Activated naive CD4-positive, alpha-beta T cell (primary cell): ENCODE results near the gene NOX3.
A peak's percentile ranks its signal among the peaks of the same experiment; 100 is the strongest.

Experiments used
- DNase-seq, 4 experiments: peaks; one replicate each; lab custom pipeline; 2025; lab: John Stamatoyannopoulos, UW

Gene NOX3

DNA sequence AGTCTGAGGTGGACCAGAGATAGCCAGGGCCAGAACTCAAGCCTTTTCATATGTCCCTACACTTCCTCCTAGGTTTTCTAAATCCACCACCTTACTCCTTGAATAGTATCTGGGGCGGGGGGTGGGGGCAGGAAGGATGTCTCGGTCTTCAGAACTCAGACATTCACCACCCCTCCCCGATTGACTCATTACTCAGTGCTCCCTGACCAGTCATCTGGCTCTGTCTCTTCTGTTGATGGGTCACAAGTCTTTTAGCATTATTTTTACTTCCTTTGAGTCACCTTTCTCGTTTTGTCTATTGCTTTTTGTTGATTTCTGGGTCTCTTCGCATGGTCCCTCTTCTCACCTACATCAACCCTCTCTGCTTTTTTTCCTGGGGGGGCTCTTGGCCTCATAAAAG, 23.3 kb downstream of the NOX3 start:
- DNase-seq = no peak

DNA sequence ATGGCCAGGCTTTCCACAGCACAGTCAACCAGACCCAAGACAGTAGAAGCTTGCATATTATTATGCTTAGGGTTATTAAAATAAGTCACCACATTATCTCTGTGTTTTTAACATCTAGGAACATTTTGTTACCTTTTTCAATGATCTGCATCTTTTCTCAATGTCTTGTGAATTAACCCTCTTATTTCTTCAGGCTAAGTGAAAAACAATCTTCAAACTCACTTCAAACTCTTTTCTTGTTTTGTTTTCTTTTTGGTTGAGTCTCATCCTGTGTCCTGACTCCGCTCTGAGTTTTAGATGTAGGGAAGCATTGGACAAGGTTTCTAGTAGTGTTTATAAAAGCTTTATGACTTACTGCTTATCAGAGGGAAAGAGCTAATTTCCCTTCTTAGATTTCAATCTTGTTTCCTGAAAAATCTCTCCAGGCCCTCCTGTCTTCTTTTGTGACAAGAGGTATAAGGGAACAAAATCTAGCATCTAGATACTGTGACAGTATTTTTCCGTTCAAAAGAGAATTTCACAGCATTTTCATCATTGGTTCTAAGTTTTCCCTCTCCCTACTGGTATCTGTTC, 26.2 kb downstream of the NOX3 start:
- no peak for DNase-seq

DNA sequence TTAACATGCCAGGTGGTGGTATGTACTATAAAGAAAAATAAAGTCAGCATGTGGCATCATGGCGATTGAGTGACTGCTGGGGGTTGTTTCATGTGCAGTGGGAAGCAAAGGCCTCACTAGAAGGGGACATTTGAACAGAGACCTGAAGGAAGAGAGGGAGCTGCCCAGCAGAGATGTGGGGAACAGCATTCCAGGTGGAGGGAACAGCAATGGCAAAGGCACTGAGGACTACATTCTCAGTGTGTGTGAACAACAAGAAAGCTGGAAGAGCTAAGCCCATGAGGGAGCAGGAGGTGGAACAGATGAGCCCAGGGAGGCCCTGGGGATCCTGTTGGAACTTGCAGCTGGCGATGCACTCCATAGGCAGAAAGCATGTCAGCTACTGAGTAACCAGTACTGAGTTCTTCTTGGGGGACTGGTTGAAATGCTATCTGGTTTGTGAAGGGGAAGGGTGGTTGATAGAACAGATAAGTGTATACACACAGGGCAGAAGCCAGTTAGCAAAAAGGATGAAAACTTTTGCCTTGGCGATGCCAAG, 29.2 kb downstream of the NOX3 start:
- no peak for DNase-seq

DNA sequence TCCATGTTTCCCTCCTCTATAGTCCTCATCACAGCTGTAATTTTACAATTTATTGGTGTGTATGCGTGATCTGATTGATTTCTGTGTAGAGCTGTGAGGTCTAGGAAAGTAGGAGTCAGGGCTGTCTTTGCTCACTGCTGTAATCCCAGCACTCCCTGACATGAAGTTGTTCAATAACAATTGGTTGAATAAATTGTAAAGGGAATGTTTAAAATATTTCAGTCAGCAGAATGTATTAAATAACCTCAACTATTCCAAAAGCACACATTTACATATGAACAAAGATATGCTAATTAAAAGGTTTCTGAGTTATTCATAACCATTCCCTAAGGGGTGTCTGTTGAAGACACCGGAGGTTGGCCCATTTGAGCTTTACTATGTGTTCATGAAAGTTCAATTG, 31.5 kb downstream of the NOX3 start:
- DNase-seq = no peak

DNA sequence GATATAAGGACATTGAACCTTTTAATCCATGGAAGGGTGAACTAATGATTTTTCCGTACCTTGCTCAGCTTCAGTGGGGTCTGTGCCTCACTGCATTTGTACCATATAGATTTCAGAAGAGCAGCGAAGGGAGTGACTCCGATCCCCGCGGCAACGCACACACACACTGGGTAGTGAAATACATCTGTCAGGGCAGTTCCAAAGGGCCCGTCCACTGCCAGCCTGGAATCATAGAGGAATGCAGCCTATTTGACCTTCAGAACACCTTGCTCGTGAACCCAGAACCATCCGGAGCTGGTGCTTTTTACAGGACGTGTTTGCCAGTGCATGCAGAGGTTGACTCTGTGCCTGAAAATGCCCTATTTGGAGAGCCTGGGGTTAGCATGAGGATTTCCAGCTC, 33.0 kb downstream of the NOX3 start:
- no peak for DNase-seq

DNA sequence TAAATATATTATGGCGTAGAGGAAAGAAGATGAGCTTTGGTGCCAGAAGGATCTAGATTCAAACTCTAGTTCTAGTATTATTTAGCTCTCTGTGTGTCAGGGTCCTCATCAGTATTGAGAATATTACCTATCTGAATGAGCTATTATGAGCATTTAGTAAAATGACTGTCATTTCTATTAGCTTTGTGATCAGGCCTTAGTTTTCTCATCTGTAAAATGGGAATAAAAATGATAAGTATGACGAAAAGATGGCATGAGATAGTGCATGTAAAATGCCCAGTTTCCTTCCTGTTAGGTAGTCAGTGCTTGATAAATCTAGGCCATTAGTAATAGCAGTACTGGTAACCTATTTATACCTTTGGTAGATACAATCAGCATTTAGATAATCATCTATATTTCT, 35.1 kb downstream of the NOX3 start:
- DNase-seq = no peak

DNA sequence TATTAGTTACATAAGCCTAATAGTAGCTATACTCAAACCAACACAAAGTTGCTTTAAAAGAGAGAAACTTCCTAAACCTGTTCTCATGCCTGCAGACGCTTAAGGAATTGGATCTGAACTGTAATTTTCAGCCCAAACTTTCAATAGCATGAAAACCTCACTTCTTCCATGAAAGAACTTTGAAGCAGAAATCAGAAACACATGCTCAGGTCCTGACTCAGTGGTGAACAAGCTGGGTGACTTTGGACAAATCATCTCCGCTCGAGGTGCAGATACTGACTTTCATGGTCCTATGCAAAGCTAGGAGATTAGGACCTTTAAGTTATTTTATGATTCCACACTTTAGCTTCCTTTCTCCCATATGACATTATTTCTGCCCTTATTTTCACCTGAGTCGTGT, 36.5 kb downstream of the NOX3 start:
- no peak for DNase-seq

DNA sequence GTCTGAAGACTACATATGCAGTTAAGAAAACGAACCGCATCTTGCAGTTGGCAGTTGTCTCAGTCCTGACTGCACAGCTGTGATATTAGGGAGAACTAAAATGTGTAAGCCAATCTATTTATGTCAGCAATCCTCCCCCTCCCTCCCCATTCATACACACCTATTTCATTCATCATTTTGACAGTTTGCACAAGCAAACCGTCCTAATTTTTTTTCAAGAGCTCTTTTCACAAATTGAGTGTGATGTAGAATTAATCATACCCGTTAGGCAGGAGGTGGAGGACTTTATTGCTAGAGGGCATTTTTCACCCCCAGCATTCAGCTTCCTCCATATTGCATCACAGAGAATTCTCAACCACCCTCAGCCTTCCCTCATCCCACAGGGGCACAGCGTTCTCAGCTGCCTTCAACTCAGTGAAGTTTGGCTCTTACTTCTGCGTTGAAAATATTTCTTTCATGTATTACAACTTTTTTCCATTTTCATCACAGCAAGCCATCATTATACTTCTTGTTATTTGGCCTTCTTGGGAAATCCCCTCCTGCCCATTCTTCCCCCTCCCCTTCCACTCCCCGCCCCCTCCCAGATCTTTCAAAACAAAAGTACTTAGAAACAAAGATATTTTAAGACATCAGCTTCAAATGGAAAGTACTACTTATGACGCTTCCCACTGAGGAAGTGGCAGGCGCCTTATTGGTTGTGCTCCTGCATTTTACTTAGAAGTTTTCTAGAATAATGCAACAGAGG, 37.5 kb downstream of the NOX3 start:
- peak; percentile 6 to 37 (median 20) for DNase-seq

DNA sequence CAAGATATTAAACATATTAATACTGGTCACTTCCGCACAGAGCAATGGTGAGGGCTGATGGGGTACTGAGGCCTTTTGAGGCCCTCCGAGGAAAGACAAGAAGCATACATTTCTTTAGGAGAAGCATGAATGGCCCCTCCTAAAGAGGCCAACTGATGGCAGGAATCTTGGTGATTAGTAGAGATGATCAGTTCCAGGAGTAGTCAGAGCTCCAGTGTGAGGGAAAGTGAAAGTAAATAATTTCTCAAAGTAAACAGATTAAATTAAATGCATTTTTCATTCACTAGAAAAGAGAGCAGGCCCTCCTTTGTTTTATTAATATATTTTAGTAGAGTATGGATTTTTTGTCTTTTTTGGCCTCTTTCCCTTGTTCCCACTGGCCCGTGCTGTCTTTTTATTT, 38.2 kb downstream of the NOX3 start:
- DNase-seq = no peak

DNA sequence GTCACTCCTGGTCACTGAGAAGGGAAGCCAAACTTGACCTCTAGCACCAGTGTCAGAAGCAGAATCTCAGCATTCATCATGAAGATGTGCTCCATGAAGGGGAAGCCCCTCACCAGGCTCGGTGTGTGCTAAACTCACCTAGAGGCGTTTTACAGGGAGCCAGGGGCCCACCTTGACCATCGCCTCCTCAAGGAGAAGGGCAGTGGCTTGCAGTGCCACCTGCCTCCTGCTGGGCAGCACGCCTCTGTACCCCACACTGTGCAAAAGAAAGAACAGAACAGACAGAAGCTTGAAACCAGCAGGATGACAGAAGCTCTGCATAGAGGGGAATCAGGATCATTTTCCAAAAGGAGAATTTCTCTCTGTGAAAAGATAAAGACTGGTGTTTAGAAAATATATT, 39.7 kb downstream of the NOX3 start:
- no peak for DNase-seq

DNA sequence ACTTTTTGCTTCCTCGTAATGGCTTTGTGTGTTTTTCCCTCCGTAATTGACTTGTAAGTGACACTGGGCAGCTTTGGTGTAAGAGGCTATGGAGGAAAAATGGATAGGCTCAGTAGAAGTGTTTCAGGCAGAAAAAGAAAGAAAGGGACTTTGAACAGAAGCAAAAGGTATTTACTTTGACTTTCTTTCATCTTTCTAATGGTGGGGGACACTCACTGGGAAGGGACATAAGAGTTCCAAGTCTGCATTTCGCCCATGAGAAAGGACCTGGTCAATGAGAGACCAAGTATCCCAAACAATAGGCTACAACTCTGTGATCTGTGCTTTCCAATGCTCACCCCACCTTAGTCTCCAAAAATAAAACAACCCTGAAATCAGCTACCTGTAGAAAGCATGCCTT, 41.6 kb downstream of the NOX3 start:
- DNase-seq = no peak

DNA sequence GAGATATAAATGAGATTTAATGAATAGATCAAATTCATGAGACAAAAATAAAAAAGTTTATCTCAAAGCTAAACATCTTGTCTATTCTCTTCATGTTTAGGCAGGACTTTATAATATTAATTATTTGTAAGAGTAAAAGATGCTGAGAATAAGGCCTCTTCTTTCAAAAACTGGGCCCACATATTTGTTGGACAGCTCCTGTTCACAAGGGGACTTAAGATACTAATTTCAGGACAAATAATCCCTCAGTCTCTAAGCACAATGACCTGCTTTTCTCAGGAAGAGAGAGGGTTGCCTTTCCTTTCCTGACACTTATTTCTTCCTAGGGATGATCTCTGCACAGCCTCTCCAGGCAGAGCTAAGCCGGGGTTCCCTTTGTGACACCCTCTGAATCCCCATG, 43.3 kb downstream of the NOX3 start:
- no peak for DNase-seq

DNA sequence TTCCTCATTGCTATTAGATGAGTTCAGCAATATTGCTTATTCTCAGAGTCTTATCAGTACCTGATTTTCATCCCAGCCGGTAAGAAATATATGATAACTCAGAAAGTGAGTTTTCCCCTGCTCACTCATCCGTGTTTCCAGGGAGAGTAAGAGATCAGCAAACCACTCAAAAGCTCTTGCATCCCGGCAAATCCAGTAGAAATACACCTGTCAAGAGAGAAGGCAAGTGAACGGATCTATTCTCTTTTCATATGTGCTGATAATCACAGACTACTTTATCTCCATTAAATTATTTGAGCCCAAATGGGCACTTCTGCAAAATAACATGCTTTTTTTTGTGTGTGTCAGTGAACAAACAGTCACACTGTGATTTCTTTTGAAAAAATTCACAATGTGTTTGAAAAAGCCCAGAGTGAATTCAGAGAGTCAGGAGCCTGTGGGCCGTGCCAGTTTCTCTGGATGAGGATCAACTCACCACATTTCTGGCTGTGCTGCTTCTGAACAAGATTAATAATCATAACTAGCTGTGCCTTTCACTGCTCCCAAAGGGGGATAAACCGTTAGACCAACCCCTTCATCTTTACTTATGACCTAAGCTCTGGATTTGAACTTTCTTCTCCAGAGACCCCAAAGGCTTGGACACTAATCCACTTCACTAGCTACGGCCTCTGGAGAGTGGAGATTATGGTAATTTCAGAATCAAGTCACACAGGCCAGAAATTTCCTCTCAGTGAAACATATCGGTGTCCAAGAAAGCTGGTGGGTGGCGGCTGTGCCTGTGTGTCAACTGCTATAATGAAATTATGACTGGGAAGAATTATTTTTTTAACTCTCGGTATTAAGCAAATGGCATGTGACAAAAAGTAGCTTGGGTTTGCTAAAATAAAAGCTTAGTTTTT, 44.2 kb downstream of the NOX3 start:
- no peak for DNase-seq

DNA sequence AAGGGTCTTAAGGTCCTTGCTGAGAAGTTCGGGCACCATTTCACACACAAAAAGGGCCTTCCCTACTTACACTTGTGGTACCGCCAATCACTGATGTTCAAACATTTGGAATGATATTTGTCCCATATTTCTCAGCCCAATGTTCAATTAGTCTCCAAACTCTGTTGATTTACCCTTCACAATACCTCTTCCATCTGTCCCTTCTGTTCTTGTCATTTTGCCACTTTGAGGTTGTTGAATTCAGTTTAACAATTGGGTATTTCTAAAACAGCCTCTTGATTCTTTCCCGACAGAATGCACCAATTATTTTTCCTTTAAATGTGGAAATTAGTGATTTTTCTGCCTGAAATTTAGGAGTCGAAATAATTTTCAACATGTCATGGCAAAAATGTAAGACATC, 46.2 kb downstream of the NOX3 start:
- DNase-seq = no peak

DNA sequence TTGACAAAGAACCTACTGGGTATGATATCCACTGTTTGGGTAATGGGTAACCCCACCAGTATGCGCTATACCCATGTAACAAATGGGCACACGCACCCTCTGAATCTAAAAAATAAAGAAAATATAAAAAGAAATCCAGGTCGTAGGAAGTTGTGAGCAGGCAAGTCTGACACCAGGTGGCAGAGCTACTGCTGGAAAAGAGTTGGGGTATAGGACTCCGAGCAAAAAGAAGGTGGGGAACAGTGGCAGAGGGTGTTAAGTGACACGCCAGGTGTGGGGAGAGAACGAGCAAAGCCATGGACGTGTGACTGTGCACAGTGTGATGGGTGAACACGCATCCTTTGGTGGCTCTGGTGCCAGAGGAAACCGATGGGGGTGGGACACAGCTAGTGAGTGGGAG, 46.7 kb downstream of the NOX3 start:
- DNase-seq = no peak

DNA sequence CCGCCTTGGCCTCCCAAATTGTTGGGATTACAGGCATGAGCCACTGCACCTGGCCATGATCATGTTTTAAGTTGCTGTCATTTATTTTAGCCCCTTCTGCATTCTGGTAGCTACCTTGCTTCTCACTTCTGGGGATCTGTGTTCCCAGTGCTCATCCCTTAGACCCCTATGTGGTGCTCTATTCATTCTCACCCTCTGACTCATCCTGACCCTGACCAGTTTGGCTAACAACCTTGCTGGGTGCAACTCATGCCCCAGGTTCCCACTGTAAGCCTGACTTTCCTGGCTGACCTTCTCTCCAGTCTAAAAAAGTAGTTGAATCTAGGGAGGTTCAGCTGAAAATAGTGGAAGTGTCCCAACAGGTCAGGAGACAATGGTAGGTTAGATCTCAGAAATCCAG, 47.4 kb downstream of the NOX3 start:
- DNase-seq = no peak

DNA sequence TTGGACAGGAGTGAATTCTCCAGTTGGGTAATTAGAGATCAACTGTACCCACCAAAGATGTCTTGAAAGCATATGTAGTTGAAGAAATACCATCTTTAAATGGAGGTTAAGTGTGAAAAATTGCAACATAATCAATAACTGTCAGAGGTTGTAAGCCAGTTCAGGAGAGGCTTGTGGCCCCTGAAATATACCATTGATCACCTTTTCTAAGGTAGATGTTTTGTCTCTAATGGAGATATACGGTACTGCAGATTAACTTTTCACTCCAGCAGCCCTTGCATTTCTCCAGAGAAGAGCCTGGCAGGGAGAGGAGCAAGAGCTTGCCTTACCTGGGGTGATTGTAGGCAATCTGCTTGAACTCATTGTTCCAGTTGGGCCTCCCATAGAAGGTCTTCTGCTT, 48.8 kb downstream of the NOX3 start:
- no peak for DNase-seq

DNA sequence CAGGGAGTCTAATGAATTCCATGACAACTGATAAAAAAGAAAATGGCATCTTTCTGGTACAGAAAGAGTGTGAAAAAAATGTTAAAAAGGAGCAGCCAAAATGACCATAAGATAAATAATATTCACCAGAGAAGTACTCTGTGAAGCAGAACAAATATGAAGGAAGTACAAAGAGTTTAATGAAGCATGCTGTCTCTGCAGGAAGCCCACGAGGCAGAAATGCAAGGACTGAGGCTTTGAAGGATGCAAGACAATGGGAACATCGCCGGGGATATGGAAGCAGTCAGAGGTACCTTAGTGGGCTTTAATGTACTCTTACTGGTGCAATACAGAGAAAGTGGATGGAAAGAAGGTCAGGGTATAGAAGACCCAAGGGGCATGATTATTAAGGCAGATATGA, 50.7 kb downstream of the NOX3 start:
- no peak for DNase-seq

DNA sequence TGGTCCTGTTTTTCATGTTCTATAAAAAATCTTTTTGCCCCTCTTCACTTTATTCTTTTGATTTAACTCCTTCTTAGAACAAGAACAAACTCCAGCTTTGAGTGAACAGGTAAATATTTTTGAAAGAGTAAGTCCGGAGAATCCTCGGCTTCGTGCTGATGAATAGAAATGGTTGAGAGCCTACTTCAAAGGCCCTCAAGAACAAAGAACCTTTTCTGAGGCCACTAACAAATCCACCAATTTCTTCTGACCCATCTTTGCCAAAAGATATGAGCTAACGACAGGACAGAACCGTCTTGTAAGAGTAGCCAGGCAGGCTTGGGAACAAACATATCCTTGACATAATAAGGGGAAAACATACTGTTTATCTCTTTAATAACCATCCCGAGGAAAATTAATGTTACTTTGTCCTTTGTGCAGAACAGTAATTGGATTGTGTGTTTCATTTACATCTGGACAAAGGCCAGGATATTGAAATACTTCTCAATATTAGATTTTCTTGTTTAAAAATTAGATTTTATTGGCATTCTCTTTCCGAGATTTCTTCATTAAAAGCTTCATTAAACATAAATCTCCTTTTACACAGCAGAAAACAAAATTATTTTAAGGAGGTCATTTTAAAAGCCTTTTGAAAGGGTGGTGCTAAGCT, 52.9 kb downstream of the NOX3 start:
- no peak for DNase-seq

DNA sequence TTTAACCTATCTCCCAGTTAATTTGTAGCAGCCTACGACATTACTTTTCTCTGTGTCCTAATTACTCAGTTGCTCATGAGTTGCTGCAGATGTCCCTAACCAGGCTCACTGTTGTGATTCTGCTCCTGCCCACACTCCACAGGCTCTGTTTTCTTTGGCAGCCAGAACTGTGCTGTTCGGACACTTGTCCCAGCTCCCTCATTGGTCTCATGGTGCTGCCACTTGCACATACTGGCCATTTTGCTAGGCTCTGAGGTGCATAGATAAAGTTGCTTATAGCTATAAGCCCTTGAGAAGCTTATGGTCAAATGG, 55.0 kb downstream of the NOX3 start:
- DNase-seq = no peak

DNA sequence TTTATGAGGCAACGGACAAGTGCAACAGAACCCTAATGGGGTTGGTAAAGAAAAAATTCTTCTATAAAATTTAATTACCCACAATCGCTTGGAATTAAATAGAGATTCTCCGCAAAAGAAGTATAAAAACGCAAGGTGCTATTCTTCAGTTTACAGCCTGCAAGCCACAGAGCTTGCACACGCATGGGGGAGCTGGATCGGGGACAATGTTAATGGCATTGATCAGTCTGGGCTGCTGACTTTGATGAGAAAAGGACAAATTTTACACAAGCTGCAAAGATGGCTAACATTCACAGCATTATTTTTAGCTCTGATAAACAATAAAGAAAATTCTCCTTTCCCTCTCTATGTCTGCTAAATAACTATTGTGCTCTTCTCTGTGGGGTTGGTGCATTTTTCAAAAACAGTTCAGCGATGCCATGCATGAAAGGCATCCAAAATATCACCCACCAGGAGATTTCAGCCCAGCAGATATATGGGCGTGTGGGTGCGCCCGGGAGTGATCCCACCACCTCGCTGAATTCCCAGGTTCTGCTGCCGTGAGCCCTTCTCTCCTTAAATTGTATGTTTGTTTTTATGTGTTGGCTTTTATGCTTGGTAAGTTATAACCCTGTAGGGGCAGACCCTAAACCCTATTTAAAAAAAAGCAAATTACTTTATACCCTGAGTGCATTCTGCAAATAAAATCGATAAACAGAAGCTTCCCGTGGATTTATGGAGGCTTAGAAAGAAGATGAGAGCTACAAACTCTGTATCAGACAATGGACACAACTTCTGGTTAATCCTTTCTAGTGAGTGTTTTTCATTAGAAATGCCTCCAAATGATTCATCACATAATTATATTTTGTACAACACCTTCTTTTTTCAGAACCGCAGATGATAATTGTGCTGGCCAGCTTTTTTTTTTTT, 55.6 kb downstream of the NOX3 start:
- DNase-seq = no peak
